ENCODE results near the gene KCNK1. TPM values are rescaled to one million over a fixed set of nuclear protein-coding genes. Genes with fewer than 3 reads are reported as not detected.
A peak's percentile ranks its signal among the peaks of the same experiment; 100 is the strongest.

The KCNK1 gene
- total RNA-seq, 1 donor from 2014 or later, result 7.3 TPM

DNA sequence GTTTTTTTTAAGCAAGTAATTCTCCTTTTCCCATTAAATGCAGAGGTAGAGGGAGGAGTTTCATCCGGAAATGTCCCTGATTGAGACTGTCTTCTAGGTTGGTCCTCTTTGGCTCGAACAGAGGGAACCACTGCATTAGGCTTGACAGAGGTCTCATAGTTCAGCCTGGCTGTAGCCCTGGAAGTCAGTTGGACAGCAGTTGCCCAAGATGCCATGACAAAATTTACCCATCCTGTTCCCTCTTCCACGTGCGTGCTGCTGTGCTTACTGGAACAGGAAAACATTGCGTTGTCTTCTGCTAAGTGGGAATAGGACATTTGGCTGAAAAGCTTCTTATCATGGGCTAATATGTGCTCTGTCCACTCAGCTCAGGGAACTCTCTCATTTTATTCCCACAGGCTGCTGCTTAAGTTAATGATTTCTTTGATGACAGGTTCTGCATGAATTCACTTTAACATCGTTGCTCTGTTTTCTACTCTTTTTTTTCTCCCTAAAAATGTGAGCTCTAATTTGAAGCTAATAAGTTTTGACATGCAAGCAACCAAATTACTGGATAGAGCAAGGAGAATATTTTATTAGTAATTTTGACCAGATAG lies 18.0 kb downstream of the KCNK1 start:
- intact Hi-C loops (cut with DNase I), result no loop called here
- ATAC-seq (no peak), DNase-seq (no peak)
- H3K4me3 ChIP-seq, result no peak overlapping the region
- TF ChIP-seq, protein P1, sequence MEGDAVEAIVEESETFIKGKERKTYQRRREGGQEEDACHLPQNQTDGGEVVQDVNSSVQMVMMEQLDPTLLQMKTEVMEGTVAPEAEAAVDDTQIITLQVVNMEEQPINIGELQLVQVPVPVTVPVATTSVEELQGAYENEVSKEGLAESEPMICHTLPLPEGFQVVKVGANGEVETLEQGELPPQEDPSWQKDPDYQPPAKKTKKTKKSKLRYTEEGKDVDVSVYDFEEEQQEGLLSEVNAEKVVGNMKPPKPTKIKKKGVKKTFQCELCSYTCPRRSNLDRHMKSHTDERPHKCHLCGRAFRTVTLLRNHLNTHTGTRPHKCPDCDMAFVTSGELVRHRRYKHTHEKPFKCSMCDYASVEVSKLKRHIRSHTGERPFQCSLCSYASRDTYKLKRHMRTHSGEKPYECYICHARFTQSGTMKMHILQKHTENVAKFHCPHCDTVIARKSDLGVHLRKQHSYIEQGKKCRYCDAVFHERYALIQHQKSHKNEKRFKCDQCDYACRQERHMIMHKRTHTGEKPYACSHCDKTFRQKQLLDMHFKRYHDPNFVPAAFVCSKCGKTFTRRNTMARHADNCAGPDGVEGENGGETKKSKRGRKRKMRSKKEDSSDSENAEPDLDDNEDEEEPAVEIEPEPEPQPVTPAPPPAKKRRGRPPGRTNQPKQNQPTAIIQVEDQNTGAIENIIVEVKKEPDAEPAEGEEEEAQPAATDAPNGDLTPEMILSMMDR (IDR thresholded peaks at IDR 0.05), result no peak
- no peaks in the 10 kb centered on the region for H3K36me3 ChIP-seq
- no peaks in the 10 kb centered on the region for H3K9me3 ChIP-seq
- H3K4me1 ChIP-seq, result no peaks in the 10 kb centered on the region
- no peaks in the 10 kb centered on the region for H3K27me3 ChIP-seq
- no peak overlapping the region for H3K27ac ChIP-seq

DNA sequence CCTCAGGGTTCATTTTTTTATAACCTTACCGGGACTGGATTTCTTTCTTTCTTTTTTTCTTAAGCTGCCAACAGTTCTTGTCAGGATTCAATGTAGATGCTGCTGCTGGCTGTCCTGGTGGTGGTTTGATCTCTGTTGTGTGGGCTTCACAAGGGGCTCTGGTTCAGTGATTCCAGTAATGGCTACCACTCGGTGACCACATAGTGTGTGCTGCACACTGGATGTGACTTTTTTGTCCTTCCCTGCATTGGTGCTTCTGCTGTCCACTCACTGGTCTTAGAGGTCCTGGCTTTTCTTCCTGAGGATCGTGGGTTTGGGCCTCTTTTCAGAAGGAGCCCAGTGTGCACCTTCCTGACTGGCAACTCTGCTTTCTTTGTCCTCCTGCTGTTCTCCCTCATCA lies 18.5 kb downstream of the KCNK1 start:
- Histone ChIP-seq H3K36me3 (no peaks in the 10 kb centered on the region), H3K27me3 (no peaks in the 10 kb centered on the region), H3K27ac (no peak overlapping the region), H3K4me3 (no peak overlapping the region), H3K4me1 (no peaks in the 10 kb centered on the region), H3K9me3 (no peaks in the 10 kb centered on the region)
- ATAC-seq (no peak), DNase-seq (no peak)
- intact Hi-C loops (cut with DNase I), result no loop called here
- TF ChIP-seq, protein P1 (IDR thresholded peaks at IDR 0.05), result no peak

DNA sequence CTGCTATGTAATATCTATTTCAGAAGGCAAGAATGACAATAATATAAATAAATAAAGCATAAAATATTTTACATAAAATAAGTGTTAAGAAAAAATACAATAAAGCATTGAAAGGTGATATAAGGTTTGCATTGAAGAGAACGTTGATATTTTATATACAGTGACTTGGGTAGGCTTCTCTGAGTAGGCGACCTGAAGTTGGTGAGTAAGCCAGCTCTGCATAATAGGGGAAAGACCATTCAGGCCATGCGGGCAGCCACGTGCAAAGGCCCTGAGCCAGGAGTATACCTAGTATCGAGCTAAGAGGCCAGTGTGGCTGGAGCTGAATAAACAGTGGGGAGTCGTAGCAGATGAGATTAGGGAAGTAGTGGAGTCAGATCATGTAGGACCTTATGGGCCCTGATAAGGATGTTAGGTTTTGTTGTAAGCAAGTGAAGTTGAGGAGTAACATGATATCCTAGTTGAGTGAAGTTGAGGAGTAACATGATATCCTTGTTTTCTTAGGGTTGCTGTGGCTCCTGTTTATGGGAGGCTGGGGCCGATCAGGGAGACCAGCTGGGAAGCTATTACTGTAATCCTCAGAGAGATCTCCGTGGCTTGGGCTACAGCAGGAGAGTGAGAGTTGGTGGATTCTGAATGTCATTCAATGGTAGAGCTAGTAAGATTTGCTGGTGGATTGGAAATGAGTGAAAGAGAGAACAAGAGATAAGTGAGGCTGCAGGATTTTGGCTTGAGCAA lies 22.0 kb downstream of the KCNK1 start:
- Histone ChIP-seq H3K27ac (no peak overlapping the region), H3K36me3 (no peaks in the 10 kb centered on the region), H3K27me3 (no peaks in the 10 kb centered on the region), H3K9me3 (no peaks in the 10 kb centered on the region), H3K4me1 (no peaks in the 10 kb centered on the region), H3K4me3 (no peak overlapping the region)
- TF ChIP-seq, protein P1 (IDR thresholded peaks at IDR 0.05), result no peak
- DNase-seq (no peak), ATAC-seq (peak; percentile 9)
- intact Hi-C loops (cut with DNase I), result no loop called here

DNA sequence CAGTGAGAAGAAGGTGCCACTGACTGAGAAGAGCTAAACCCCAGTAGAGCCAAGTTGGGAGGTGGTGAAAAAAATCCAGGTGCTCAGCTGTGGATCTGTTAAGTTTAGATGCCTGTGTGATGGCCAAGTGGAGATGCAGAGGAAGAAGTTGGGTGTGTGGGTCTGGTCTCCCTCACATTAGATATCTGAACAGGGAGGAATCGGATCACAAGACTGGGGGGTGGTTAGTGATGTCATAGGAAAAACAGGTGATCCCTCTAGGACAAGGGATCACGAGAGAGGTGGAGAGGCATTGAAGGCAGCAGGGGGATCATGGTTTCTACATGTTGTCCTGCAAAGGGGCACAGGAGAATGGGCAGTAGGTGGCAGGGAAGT lies 22.6 kb downstream of the KCNK1 start:
- Histone ChIP-seq H3K36me3 (no peaks in the 10 kb centered on the region), H3K9me3 (no peaks in the 10 kb centered on the region), H3K27ac (no peak overlapping the region), H3K4me1 (no peaks in the 10 kb centered on the region), H3K4me3 (no peak overlapping the region), H3K27me3 (no peaks in the 10 kb centered on the region)
- ATAC-seq (no peak), DNase-seq (no peak)
- intact Hi-C loops (cut with DNase I), result no loop called here
- TF ChIP-seq, protein P1 (IDR thresholded peaks at IDR 0.05), result no peak

DNA sequence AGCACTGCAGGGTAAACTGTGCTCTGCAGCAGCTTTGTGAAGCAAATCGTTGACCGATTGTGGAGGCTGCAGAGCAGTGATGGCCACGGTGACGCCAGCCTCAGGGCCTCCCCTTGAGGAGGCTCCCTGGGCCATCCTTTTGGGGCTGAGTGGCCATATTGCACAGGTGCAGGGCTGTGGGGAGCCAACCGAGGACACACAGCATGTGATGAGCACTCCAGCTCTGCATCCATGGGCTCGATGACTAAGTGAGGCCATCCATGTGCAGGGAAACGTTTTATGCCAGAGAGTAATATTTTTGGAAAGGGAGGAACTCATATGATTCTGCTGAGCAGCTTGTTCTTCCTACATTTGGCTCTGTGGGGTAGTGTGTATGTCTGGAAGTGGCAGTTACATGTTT lies 24.6 kb downstream of the KCNK1 start:
- TF ChIP-seq, protein P1 (IDR thresholded peaks at IDR 0.05), result no peak
- no peak for ATAC-seq
- Histone ChIP-seq H3K27me3 (no peaks in the 10 kb centered on the region), H3K36me3 (no peaks in the 10 kb centered on the region), H3K9me3 (no peaks in the 10 kb centered on the region), H3K4me3 (no peak overlapping the region), H3K4me1 (no peaks in the 10 kb centered on the region), H3K27ac (no peak overlapping the region)
- intact Hi-C loops (cut with DNase I), result no loop called here
- no peak for DNase-seq
